NCI-H345 treated with DMSO at 0.1 percent for 48 hours (cell line): ENCODE measurements around the gene HMMR.
"Not testable (repeated sequence)": the region's sequence is repeated elsewhere in the genome, so short reads cannot be mapped to it uniquely, and the experiment has no call there.

Experiments used
- DNase-seq: peaks from one replicate; lab custom pipeline; 2025; ENCODE audit not compliant: unreplicated experiment; lab: John Stamatoyannopoulos, UW

The HMMR gene, protein sequence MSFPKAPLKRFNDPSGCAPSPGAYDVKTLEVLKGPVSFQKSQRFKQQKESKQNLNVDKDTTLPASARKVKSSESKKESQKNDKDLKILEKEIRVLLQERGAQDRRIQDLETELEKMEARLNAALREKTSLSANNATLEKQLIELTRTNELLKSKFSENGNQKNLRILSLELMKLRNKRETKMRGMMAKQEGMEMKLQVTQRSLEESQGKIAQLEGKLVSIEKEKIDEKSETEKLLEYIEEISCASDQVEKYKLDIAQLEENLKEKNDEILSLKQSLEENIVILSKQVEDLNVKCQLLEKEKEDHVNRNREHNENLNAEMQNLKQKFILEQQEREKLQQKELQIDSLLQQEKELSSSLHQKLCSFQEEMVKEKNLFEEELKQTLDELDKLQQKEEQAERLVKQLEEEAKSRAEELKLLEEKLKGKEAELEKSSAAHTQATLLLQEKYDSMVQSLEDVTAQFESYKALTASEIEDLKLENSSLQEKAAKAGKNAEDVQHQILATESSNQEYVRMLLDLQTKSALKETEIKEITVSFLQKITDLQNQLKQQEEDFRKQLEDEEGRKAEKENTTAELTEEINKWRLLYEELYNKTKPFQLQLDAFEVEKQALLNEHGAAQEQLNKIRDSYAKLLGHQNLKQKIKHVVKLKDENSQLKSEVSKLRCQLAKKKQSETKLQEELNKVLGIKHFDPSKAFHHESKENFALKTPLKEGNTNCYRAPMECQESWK

DNA sequence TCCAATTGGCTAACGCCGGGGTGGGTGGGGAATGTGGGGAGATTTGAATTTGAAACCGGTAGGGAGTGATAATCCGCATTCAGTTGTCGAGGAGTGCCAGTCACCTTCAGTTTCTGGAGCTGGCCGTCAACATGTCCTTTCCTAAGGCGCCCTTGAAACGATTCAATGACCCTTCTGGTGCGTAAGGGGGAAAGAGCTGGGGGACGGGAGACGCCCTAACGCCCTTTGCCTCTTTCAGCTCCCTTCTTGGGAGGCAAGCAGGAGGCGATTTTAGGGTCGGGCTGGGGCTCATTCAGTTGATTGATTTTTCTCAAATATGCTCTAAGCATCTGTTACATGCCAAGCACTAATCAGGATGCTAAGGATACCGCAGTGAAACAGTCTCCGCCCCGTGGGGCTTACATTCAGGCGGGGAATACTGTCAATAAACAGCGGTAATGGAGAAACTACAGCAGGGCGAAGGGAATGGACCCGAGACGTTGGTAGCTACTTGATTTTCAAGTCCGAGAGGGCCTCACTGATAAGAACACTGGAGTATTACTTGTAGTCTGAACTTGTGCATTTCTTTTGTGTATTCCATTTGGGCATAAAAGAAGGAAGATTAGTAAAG lies at the start of gene HMMR:
Gene HMMR, plus strand, starts transcription at position 71 of the 610 bp plus-strand sequence. Its CDS starts 61 bp downstream, at position 132.
- peak; percentile 53 for DNase-seq

- not testable (repeated sequence) for DNase-seq
Measured at GRCh38 chr5:163415673-163416072, 44.8 kb upstream of the HMMR start.

DNA sequence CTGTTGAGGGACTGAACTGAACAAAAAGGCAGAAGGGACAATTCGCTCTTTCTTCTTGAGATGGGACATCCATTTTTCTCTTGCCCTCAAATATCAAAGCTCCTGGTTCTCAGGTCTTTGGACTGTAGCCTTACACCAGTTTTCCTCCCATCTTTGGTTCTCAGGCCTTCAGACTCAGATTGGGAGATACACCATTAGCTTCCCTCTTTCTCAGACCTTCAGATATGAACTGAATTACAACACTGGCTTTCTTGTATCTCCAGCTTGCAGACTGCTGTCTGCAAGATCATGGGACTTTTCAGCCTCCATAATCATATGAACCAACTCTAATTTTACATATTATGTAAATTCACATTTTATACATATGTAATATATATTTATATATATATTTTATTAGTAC lies 35.6 kb upstream of the HMMR start:
- DNase-seq, result no peak

GRCh38 chr5:163426128-163426527 lies 34.3 kb upstream of the HMMR start:
- DNase-seq, result not testable (repeated sequence)

- no peak for DNase-seq
Measured at GRCh38 chr5:163432544-163432943, 27.9 kb upstream of the HMMR start.

- no peak for DNase-seq
Measured at GRCh38 chr5:163433271-163433670, 27.2 kb upstream of the HMMR start.

DNA sequence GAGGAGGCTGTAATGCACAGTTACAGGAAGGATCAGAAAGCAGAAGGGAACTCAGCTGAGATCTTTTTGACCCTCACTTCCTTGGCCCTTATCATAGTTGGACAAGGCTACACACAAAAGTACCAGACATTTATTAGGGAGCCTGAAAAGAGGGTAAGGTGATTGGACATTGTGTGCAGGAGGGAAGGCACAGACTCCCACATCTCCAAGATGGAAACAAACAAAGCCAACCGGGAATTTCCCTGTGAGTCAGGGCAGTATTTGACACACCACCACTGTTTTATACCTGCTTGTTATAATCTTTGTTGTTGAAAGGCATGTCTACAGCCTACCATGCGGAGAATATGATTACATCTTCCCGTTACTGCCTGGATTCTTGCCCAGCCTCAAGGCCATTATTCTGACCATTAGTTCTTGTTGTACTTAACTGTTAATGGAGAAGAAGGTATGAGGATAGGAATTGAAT lies 26.0 kb upstream of the HMMR start:
- DNase-seq, result no peak

- DNase-seq, result no peak
Measured at GRCh38 chr5:163436515-163436914, 23.9 kb upstream of the HMMR start.

- DNase-seq, result no peak
Measured at GRCh38 chr5:163437011-163437308, 23.5 kb upstream of the HMMR start.

DNA sequence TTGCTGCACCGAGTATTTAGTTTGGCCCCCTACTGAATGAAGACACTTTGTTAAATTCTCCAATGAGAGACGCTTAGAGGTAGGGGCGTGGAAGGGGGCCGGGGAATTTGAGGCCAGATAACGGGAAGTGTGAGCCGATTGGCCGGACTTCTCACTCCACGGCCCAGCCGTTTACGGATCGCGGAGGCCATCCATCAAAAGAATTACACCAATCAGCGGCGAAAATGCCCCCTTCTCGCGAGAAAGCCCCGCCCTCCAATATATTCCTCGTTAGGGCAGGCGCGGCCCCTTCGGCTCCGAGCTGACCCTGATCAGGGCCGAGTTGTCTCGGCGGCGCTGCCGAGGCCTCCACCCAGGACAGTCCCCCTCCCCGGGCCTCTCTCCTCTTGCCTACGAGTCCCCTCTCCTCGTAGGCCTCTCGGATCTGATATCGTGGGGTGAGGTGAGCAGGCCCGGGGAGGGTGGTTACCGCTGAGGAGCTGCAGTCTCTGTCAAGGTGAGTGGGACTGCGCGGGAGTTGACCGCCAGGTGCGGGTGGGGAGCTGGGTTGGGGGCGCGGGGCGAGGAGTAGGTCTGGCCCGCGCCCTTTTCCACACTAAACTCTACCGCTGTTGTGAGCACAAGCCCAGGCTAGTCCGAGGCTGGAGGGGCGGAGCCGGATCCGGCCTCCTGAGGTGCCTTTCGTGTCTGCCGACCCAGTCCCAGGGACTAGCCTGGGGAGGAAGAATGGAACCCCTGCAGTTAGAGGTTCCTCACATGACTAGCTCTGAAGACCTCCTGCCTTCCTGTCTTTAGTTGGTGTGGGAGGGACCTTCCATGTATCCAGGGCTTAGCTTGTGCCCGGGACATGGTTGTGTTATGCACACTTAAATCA lies 22.9 kb upstream of the HMMR start, which contains the start of gene CCNG1:
Gene CCNG1, plus strand, starts transcription at position 287 of the 874 bp plus-strand sequence. CDS start 1,662 bp downstream, outside the sequence.
- peak; percentile 96 for DNase-seq

- no peak for DNase-seq
Measured at GRCh38 chr5:163439092-163439425, 21.4 kb upstream of the HMMR start.

DNA sequence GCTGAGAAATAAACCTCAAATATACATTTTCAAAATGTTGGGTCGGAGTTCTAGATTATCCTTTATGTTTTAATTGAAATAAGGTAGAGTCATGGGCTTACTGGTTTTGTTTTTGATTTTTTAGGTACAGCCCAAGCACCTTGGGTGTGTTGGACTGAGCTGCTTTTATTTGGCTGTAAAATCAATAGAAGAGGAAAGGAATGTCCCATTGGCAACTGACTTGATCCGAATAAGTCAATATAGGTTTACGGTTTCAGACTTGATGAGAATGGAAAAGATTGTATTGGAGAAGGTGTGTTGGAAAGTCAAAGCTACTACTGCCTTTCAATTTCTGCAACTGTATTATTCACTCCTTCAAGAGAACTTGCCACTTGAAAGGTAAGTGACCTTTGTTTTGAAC lies 19.5 kb upstream of the HMMR start:
- no peak for DNase-seq

GRCh38 chr5:163444526-163444925 lies 15.9 kb upstream of the HMMR start:
- no peak for DNase-seq

- no peak for DNase-seq
Measured at GRCh38 chr5:163445345-163445744, 15.1 kb upstream of the HMMR start.

DNA sequence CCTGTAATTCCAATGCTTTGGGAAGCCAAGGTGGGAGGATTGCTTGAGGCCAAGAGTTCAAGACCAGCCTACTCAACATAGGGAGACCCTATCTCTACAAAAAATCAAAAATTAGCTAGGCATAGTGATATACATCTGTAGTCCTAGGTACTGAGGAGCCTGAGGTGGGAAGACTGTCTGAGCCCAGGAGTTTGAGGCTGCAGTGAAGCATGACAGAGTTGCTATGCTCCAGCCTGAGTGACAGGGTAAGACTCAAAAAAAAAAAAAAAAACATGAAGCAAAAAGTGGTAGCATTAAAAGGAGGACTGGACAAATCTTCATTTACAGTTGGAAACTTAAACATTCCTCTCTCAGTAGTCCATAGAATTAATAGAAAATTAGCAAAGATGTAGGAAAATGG lies 13.2 kb upstream of the HMMR start:
- DNase-seq, result no peak

GRCh38 chr5:163447875-163448274 lies 12.6 kb upstream of the HMMR start:
- DNase-seq, result no peak

GRCh38 chr5:163448491-163448890 lies 11.9 kb upstream of the HMMR start:
- no peak for DNase-seq

- no peak for DNase-seq
Measured at GRCh38 chr5:163451489-163451888, 8.9 kb upstream of the HMMR start.

DNA sequence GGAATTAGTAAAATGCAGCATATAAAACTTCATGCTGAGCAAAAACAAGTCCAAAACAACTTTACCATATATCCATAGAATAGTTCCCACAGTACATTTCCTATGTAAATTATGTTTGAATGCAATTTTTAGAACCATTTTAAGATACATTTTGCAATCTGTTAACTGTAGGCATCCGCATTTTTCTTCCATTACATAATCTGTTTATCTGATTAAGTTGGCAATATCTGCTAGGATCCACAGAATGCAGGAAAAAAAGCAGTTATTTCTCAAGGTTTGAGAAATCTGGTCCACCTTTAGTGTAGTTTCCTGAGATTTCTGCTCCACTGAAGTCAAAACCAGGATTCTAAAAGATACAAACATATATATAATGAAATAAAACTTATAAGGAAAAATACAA lies 6.7 kb upstream of the HMMR start:
- no peak for DNase-seq

GRCh38 chr5:163455406-163455805 lies 5.0 kb upstream of the HMMR start:
- DNase-seq, result not testable (repeated sequence)

GRCh38 chr5:163456029-163456589 lies 4.3 kb upstream of the HMMR start:
- no peak for DNase-seq
